K562 (cell line): ENCODE results near the gene SLC19A1. TPM values are rescaled to one million over a fixed set of nuclear protein-coding genes. Genes with fewer than 3 reads are reported as not detected.

Experiments used
- ATAC-seq: fragments of 200-7000 bp; cut with Tn5 transposase; 3 replicates; pipeline ENCODE4 v1.9.1; 2020; ENCODE audit warnings: moderate library complexity
- BruUV-seq: library from RNA; stranded (reverse); fragments of 400-500 nt; replicated peaks from 2 replicates; lab custom pipeline; 2021; lab: Mats Ljungman, UMichigan
- CTCF ChIA-PET: fragments of 300-600 bp; formaldehyde crosslinking; extraction: SDS; loops from one replicate; lab custom pipeline; 2021; ENCODE audit warnings: low intra/inter-chr PET ratio; lab: Yijun Ruan, JAX
- POLR2A ChIA-PET: fragments of 300-600, 350-650 bp; sonication (Branson Sonifier 250); formaldehyde crosslinking; extraction: SDS; loops from one replicate; lab custom pipeline; 2021; ENCODE audit warnings: antibody characterized with exemption, inconsistent platforms; lab: Yijun Ruan, JAX
- DNase-seq, 4 experiments: peaks; one replicate each; pipeline versions ENCODE4 v3.0.0 to v3.0.0-alpha.2; 2011 to 2018; ENCODE audit warnings: low spot score in 3 of 4, mixed read lengths in 3 of 4; ENCODE audit errors: extremely low read depth in 1 of 4
- FAIRE-seq: peaks from 2 replicates; lab custom pipeline; 2011; peaks lifted over from hg19 to GRCh38; lab: Jason Lieb, UNC
- H2AFZ ChIP-seq: 2 replicates; pipeline ENCODE4 v1.6.0; 2011; ENCODE audit warnings: low read depth, low read length, control low read depth, inconsistent platforms
- H3K27ac ChIP-seq: fragments of 200-600 bp; 3 replicates; pipeline ENCODE4 v1.8.0; 2011; ENCODE audit warnings: low read depth, mild to moderate bottlenecking, control low read depth, inconsistent platforms, low read length, moderate library complexity, mixed read lengths; ENCODE audit errors: extremely low read depth
- H3K27me3 ChIP-seq, 2 experiments: fragments of 300-600 bp in 1 of 2; 2 replicates in 1 of 2; 3 replicates in 1 of 2; pipeline versions ENCODE4 v1.6.0 to v1.8.0; 2011; ENCODE audit warnings: inconsistent platforms in 2 of 2, low read length in 2 of 2, mild to moderate bottlenecking in 1 of 2, mixed read lengths in 1 of 2, moderate library complexity in 1 of 2; ENCODE audit not compliant: control insufficient read depth in 2 of 2, insufficient read depth in 2 of 2
- H3K36me3 ChIP-seq: fragments of 300-600 bp; 3 replicates; pipeline ENCODE4 v1.8.0; 2011; ENCODE audit warnings: mild to moderate bottlenecking, low read length, inconsistent platforms; ENCODE audit not compliant: control insufficient read depth, insufficient read depth
- H3K4me1 ChIP-seq, 2 experiments: fragments of 200-600 bp in 1 of 2; replicated peaks in 1 of 2; 2 replicates in 1 of 2; 3 replicates in 1 of 2; pipeline versions ENCODE4 v1.5.1 to v1.8.0; 2011; ENCODE audit warnings: inconsistent platforms in 2 of 2, low read length in 2 of 2, mild to moderate bottlenecking in 1 of 2, mixed read lengths in 1 of 2, moderate library complexity in 1 of 2; ENCODE audit not compliant: control insufficient read depth in 2 of 2, insufficient read depth in 2 of 2
- H3K4me2 ChIP-seq: 2 replicates; pipeline ENCODE4 v1.6.1; 2011; ENCODE audit warnings: low read length, control low read depth, inconsistent platforms, mixed read lengths; ENCODE audit not compliant: insufficient read depth
- H3K4me3 ChIP-seq: fragments of 200-600 bp; sonication (generic), shearing (Covaris generic); 2 replicates; pipeline ENCODE4 v1.5.1; 2016; ENCODE audit warnings: control low read depth, inconsistent platforms
- H3K79me2 ChIP-seq: fragments of 200-600 bp; 3 replicates; pipeline ENCODE4 v1.8.0; 2011; ENCODE audit warnings: low read length, inconsistent platforms; ENCODE audit not compliant: control insufficient read depth, insufficient read depth
- H3K9ac ChIP-seq, 2 experiments: 2 replicates each; pipeline versions ENCODE4 v1.6.0 to v1.6.1; 2011; ENCODE audit warnings: low read depth in 2 of 2, low read length in 2 of 2, control low read depth in 1 of 2, inconsistent platforms in 1 of 2, mild to moderate bottlenecking in 1 of 2, mixed read lengths in 1 of 2; ENCODE audit not compliant: insufficient read depth in 1 of 2
- H3K9me1 ChIP-seq: one replicate; pipeline ENCODE4 v1.6.0; 2011; ENCODE audit warnings: inconsistent platforms, mild to moderate bottlenecking, low read length, moderate library complexity; ENCODE audit not compliant: control insufficient read depth, insufficient read depth
- H3K9me3 ChIP-seq: replicated peaks from 2 replicates; pipeline ENCODE4 v1.5.1; 2011; ENCODE audit warnings: low read depth, low read length, inconsistent platforms; ENCODE audit not compliant: control insufficient read depth, insufficient read depth
- H4K20me1 ChIP-seq: replicated peaks from 2 replicates; pipeline ENCODE4 v1.6.1; 2011; ENCODE audit warnings: low read length, inconsistent platforms, mixed read lengths; ENCODE audit not compliant: control insufficient read depth, insufficient read depth
- ARHGAP35 ChIP-seq: fragments of 450-650 bp; IDR thresholded peaks from 2 replicates; pipeline ENCODE4 v1.6.1; 2018; ENCODE audit not compliant: partially characterized antibody
- ARID1B ChIP-seq: fragments of 450-650 bp; IDR thresholded peaks from 2 replicates; pipeline ENCODE4 v1.6.1; 2016; ENCODE audit warnings: antibody characterized with exemption, mild to moderate bottlenecking, inconsistent platforms
- FIP1L1 ChIP-seq: fragments of 200-400 bp; formaldehyde crosslinking; IDR thresholded peaks from 2 replicates; pipeline ENCODE4 v1.6.1; 2018; ENCODE audit warnings: mild to moderate bottlenecking, low read depth, low read length; ENCODE audit not compliant: poor library complexity, severe bottlenecking
- KDM4B ChIP-seq, 2 experiments: fragments of 450-650 bp in 1 of 2; sonication (generic) in 1 of 2; IDR thresholded peaks; 2 replicates each; pipeline ENCODE4 v1.6.1; 2016 to 2017; ENCODE audit warnings: borderline replicate concordance in 2 of 2, antibody characterized with exemption in 1 of 2, low read depth in 1 of 2, mild to moderate bottlenecking in 1 of 2
- RBFOX2 ChIP-seq: fragments of 200-400 bp; formaldehyde crosslinking; IDR thresholded peaks from 2 replicates; pipeline ENCODE4 v1.6.1; 2017; ENCODE audit warnings: low read depth, mild to moderate bottlenecking, low read length, moderate library complexity
- THRAP3 ChIP-seq: fragments of 450-650 bp; IDR thresholded peaks from 2 replicates; pipeline ENCODE4 v1.6.1; 2016; ENCODE audit warnings: mild to moderate bottlenecking, inconsistent platforms, borderline replicate concordance
- ZC3H8 ChIP-seq: fragments of 450-650 bp; IDR thresholded peaks from 2 replicates; pipeline ENCODE4 v1.6.1; 2017
- ZNF512 ChIP-seq: IDR thresholded peaks from 2 replicates; pipeline ENCODE4 v1.6.1; 2016; ENCODE audit warnings: missing genetic modification characterization, missing compliant biosample characterization
- WGBS: fragments of 100-300 bp; shearing (Covaris generic); methylation state at CpG from one replicate; pipeline ENCODE4 v1.1.6; 2016; ENCODE audit warnings: low coverage, mixed read lengths; ENCODE audit not compliant: insufficient coverage; ENCODE audit errors: missing lambda C conversion rate; 5-methylcytosine and 5-hydroxymethylcytosine counted together
- in situ Hi-C: fragments of 300-500 bp; cut with MboI; formaldehyde crosslinking; loops from 4 replicates; pipeline ENCODE4 v1.15.0; 2018; ENCODE audit warnings: inconsistent platforms, mixed read lengths
- intact Hi-C: fragments of 100-400 bp; cut with micrococcal nuclease; formaldehyde crosslinking; loops from 2 replicates; pipeline ENCODE4 v1.14.2; 2022
- polyA plus RNA-seq, 8 experiments: library from polyadenylated mRNA; depleted of rRNA in 4 of 8; stranded (reverse) in 5 of 8; unstranded in 3 of 8; fragments of >200 nt; fragmentation: Nextera tagmentation in 2 of 8; fragmentation: Illumina TruSeq in 1 of 8; extraction: Ambion mirVana in 2 of 8; extraction: Trizol in 1 of 8; gene quantifications; 2 replicates each; pipeline versions ENCODE4 v1.2.1 to v1.2.3, GENCODE V29; 2011 to 2014; ENCODE audit warnings: inconsistent platforms in 1 of 8, missing spikeins in 1 of 8
- total RNA-seq, 7 experiments: library from RNA; depleted of rRNA in 6 of 7; stranded (reverse); fragments of >200 nt in 6 of 7; fragmentation: Illumina TruSeq in 2 of 7; extraction: Trizol in 2 of 7; gene quantifications; 2 replicates each; pipeline versions ENCODE4 v1.2.1 to v1.2.3, GENCODE V29; 2011 to 2021; ENCODE audit warnings: low replicate concordance in 1 of 7

SLC19A1 gene
- total and polyA plus RNA-seq, 9 of the 15 experiments (the other 6 are each of a cell fraction or from before 2014, with no cell fraction given): 0.65 to 88.7 (median 12.0) TPM

- Histone ChIP-seq H3K27ac (no peak overlapping the region), H3K4me2 (no peak overlapping the region), H3K36me3 (0 out of 3 replicates have a peak, but pooled peaks cover 4% of the 10 kb centered on the region), H2AFZ (no peak overlapping the region), H4K20me1 (0 out of 2 replicates have a peak, but pooled peaks cover 4% of the 10 kb centered on the region), H3K9ac (no peak overlapping the region), H3K4me1 (peaks cover 0 to 27% of the 10 kb centered on the region in 2 experiments; a peak in 2 of 5 replicates), H3K9me1 (peaks cover 2% of the 10 kb centered on the region), H3K79me2 (no peaks in the 10 kb centered on the region), H3K4me3 (no peak overlapping the region), H3K27me3 (no peaks in the 10 kb centered on the region), H3K9me3 (no peaks in the 10 kb centered on the region; the same call in 1 of the 2 replicates)
- POLR2A ChIA-PET: no interaction called here
- no peak for DNase-seq
- 63% methylated on average over 27 of the region's 39 CpGs for WGBS
- TF ChIP-seq THRAP3: no peak
- no peak for TF ChIP-seq ARID1B
- no peak for TF ChIP-seq ZC3H8
- TF ChIP-seq KDM4B (IDR thresholded peaks at IDR 0.05; ENCODE audit: borderline replicate concordance in 2 of 2, low read depth in 1 of 2): no peak
- TF ChIP-seq ARHGAP35: no peak
- TF ChIP-seq FIP1L1: no peak
- no peak for TF ChIP-seq RBFOX2
- TF ChIP-seq ZNF512 (tag): no peak
- no peak for ATAC-seq
- CTCF ChIA-PET: no interaction called here
- intact Hi-C loops: no loop called here
- in situ Hi-C loops: no loop called here
- no peak for FAIRE-seq
- BruUV-seq: no TSS peak
These were observed 44.2 kb downstream of the SLC19A1 start for GRCh38 chr21:45497846-45498645.
